Smooth muscle cell (in vitro differentiated cells): ENCODE data around the gene ZFC3H1. TPM values are rescaled to one million over a fixed set of nuclear protein-coding genes. Genes with fewer than 3 reads are reported as not detected.
A peak's percentile ranks its signal among the peaks of the same experiment; 100 is the strongest.

Source experiments
- DNase-seq: peaks from one replicate; lab custom pipeline; 2025; ENCODE audit not compliant: unreplicated experiment; lab: John Stamatoyannopoulos, UW
- H2AFZ ChIP-seq: fragments of 200-600 bp; sonication (generic); 2 replicates; pipeline ENCODE4 v1.6.0; 2016; ENCODE audit warnings: antibody characterized with exemption, low read depth, mild to moderate bottlenecking
- H3F3A ChIP-seq: fragments of 200-600 bp; sonication (generic); 2 replicates; pipeline ENCODE4 v1.6.0; 2017; ENCODE audit warnings: antibody characterized with exemption, low read depth
- H3K27ac ChIP-seq: fragments of 200-600 bp; sonication (generic); 2 replicates; pipeline ENCODE4 v1.5.1; 2016; ENCODE audit warnings: low read depth, mild to moderate bottlenecking
- H3K27me3 ChIP-seq: fragments of 200-600 bp; sonication (generic); 2 replicates; pipeline ENCODE4 v1.6.1; 2016; ENCODE audit warnings: low read depth, mild to moderate bottlenecking
- H3K36me3 ChIP-seq: fragments of 200-600 bp; sonication (generic); 2 replicates; pipeline ENCODE4 v1.5.1; 2016; ENCODE audit warnings: low read depth
- H3K4me1 ChIP-seq: fragments of 200-600 bp; sonication (generic); 2 replicates; pipeline ENCODE4 v1.5.1; 2016; ENCODE audit warnings: low read depth
- H3K4me2 ChIP-seq: fragments of 200-600 bp; sonication (generic); 2 replicates; pipeline ENCODE4 v1.6.0; 2016; ENCODE audit warnings: mild to moderate bottlenecking
- H3K4me3 ChIP-seq: fragments of 200-600 bp; sonication (generic); 2 replicates; pipeline ENCODE4 v1.5.1; 2016; ENCODE audit warnings: mild to moderate bottlenecking
- H3K79me2 ChIP-seq: fragments of 200-600 bp; sonication (generic); 2 replicates; pipeline ENCODE4 v1.6.0; 2016; ENCODE audit warnings: low read depth, mild to moderate bottlenecking
- H3K9ac ChIP-seq: fragments of 200-600 bp; sonication (generic); 2 replicates; pipeline ENCODE4 v1.6.0; 2016; ENCODE audit warnings: low read depth
- H3K9me3 ChIP-seq: fragments of 200-600 bp; sonication (generic); replicated peaks from 2 replicates; pipeline ENCODE4 v1.5.1; 2016; ENCODE audit warnings: low read depth
- H4K20me1 ChIP-seq: fragments of 200-600 bp; sonication (generic); 2 replicates; pipeline ENCODE4 v1.6.0; 2016; ENCODE audit warnings: low read depth
- WGBS: methylation state at CpG from one replicate; pipeline ENCODE4 v1.1.7; 2016; ENCODE audit warnings: low lambda C conversion rate; 5-methylcytosine and 5-hydroxymethylcytosine counted together
- polyA plus RNA-seq: library from polyadenylated mRNA; unstranded; fragments of >200 nt; fragmentation: Nextera tagmentation; extraction: Ambion mirVana; gene quantifications from 2 replicates; pipeline ENCODE4 v1.2.1, GENCODE V29; 2016
- total RNA-seq: library from RNA; depleted of rRNA; stranded (reverse); fragments of >200 nt; gene quantifications from 2 replicates; pipeline ENCODE4 v1.2.3, GENCODE V29; 2014
- TF ChIP-seq, protein P1 (sequence below): fragments of 200-600 bp; sonication (generic); IDR thresholded peaks from 2 replicates; pipeline ENCODE4 v1.5.1; 2017; ENCODE audit warnings: borderline replicate concordance, mild to moderate bottlenecking, antibody characterized with exemption; ENCODE audit not compliant: insufficient read depth, poor library complexity, severe bottlenecking

Gene ZFC3H1
- total and polyA plus RNA-seq, 2 experiments from 2014 or later, result 17.5 to 52.9 TPM

GRCh38 chr12:71639341-71639760 lies 24.3 kb downstream of the ZFC3H1 start:
- TF ChIP-seq, protein P1, sequence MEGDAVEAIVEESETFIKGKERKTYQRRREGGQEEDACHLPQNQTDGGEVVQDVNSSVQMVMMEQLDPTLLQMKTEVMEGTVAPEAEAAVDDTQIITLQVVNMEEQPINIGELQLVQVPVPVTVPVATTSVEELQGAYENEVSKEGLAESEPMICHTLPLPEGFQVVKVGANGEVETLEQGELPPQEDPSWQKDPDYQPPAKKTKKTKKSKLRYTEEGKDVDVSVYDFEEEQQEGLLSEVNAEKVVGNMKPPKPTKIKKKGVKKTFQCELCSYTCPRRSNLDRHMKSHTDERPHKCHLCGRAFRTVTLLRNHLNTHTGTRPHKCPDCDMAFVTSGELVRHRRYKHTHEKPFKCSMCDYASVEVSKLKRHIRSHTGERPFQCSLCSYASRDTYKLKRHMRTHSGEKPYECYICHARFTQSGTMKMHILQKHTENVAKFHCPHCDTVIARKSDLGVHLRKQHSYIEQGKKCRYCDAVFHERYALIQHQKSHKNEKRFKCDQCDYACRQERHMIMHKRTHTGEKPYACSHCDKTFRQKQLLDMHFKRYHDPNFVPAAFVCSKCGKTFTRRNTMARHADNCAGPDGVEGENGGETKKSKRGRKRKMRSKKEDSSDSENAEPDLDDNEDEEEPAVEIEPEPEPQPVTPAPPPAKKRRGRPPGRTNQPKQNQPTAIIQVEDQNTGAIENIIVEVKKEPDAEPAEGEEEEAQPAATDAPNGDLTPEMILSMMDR, result peak; percentile 15
- Histone ChIP-seq H3K36me3 (peaks cover 48% of the 10 kb centered on the region), H3K9ac (no peak overlapping the region), H3K4me3 (no peak overlapping the region), H3K79me2 (peaks cover 50% of the 10 kb centered on the region), H4K20me1 (peaks cover 79% of the 10 kb centered on the region), H2AFZ (no peak overlapping the region), H3K4me2 (no peak overlapping the region), H3F3A (peaks cover 10% of the 10 kb centered on the region), H3K9me3 (no peaks in the 10 kb centered on the region), H3K27me3 (no peaks in the 10 kb centered on the region), H3K27ac (no peak overlapping the region), H3K4me1 (no peaks in the 10 kb centered on the region)
- no peak for DNase-seq
- WGBS, result 88% methylated on average over 2 of the region's 2 CpGs

DNA sequence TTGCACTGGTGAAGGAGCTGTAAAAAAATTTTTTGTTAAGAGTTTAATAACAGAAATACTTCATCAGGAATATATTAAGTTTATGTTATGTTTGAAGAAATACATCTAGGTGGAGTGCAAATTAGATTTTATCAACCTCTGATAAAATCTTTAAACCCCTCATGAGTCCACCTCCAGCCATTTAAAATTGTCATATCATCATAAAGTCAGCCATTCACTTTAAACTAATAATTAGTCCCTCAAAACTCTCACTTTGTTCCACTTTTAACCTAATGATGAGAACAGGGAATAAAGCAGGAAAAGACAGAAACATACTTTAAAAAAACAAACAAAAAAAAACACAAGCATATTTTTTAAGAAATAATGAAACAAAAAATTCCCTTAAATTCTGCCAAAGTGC lies 25.1 kb downstream of the ZFC3H1 start:
- H3K4me3 ChIP-seq, result no peak overlapping the region
- H3K4me1 ChIP-seq, result no peaks in the 10 kb centered on the region
- H3F3A ChIP-seq, result peaks cover 10% of the 10 kb centered on the region
- TF ChIP-seq, protein P1, result no peak
- peaks cover 78% of the 10 kb centered on the region for H4K20me1 ChIP-seq
- no peaks in the 10 kb centered on the region for H3K9me3 ChIP-seq
- H2AFZ ChIP-seq, result no peak overlapping the region
- no peak overlapping the region for H3K4me2 ChIP-seq
- H3K36me3 ChIP-seq, result peaks cover 48% of the 10 kb centered on the region
- H3K9ac ChIP-seq, result no peak overlapping the region
- H3K27ac ChIP-seq, result peak overlapping the region; percentile 21
- H3K27me3 ChIP-seq, result no peaks in the 10 kb centered on the region
- DNase-seq, result no peak
- H3K79me2 ChIP-seq, result peaks cover 42% of the 10 kb centered on the region

- peaks cover 58% of the 10 kb centered on the region for H3K36me3 ChIP-seq
Observed at GRCh38 chr12:71636704-71637115, 26.9 kb downstream of the ZFC3H1 start.

More at GRCh38 chr12:71636704-71637115, 26.9 kb downstream of the ZFC3H1 start:
- Histone ChIP-seq H3K4me1 (no peaks in the 10 kb centered on the region), H3K27ac (no peak overlapping the region), H3K79me2 (peaks cover 34% of the 10 kb centered on the region), H3K4me2 (no peak overlapping the region), H4K20me1 (peaks cover 69% of the 10 kb centered on the region), H3K9ac (no peak overlapping the region), H3K4me3 (no peak overlapping the region), H3F3A (peaks cover 7% of the 10 kb centered on the region), H2AFZ (no peak overlapping the region), H3K9me3 (no peaks in the 10 kb centered on the region), H3K27me3 (no peaks in the 10 kb centered on the region)
- DNase-seq, result no peak
- WGBS, result 60% methylated on average over 3 of the region's 3 CpGs
- TF ChIP-seq, protein P1, result peak; percentile 69
